H54 (cell line): ENCODE data around the gene FANCD2.

ENCODE experiments used
- DNase-seq: peaks from one replicate; pipeline ENCODE4 v3.0.0; 2011; ENCODE audit warnings: low spot score, mixed read lengths; ENCODE audit not compliant: insufficient read length
- FAIRE-seq: peaks from 3 replicates; lab custom pipeline; 2011; peaks lifted over from hg19 to GRCh38; lab: Jason Lieb, UNC
- POLR2A ChIP-seq: IDR thresholded peaks from 2 replicates; pipeline ENCODE4 v1.6.1; 2011; ENCODE audit warnings: low read depth, mild to moderate bottlenecking, low read length

Gene FANCD2

DNA sequence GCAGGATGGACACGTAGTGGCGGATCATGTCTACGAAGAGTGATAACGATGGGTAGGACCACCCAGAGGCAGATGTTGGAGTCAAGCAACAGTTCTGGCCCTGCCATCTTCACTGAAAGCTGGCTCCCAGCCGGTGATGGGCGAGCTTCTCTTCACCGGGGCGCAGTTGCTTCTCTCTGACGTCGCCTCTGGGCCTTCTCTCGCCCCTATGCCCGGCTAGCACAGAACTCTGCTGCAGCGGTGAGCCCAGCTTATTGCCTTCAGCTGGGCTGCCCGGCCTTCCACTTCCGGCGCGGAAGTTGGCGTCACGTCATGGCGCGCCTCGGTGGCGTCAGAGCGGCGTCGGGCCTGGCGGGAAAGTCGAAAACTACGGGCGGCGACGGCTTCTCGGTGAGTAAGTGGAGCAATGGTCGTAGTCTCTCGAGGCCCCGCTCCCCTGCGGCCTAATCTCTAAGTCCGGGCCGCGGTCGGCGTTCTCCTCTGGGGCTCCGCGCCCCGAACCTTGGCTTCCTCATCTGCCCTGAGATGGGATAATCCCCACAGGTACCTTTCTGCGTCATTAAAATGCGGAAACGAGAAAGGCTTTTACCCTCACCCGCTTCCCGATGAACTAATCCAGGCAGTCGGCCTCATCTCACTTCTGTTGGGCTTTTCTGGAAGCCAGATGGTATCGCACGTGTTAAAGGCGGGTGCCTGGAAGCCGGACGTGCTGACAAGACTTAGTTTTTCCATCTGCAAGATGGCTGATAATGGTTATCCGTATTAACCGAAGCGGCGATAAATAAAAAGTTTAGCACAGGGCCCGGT, at the start of gene FANCD2:
TSS of gene FANCD2 (plus strand) at position 354 of the 807 bp plus-strand sequence. CDS start 2,221 bp downstream, outside the sequence.
- DNase-seq: peak; percentile 72
- no peak for FAIRE-seq
- TF ChIP-seq POLR2A: peak; percentile 82

GRCh38 chr3:9976721-9977709, 49.2 kb upstream of the FANCD2 start:
- DNase-seq: peak; percentile 59
- no peak for TF ChIP-seq POLR2A
- FAIRE-seq: peak; percentile 93

DNA sequence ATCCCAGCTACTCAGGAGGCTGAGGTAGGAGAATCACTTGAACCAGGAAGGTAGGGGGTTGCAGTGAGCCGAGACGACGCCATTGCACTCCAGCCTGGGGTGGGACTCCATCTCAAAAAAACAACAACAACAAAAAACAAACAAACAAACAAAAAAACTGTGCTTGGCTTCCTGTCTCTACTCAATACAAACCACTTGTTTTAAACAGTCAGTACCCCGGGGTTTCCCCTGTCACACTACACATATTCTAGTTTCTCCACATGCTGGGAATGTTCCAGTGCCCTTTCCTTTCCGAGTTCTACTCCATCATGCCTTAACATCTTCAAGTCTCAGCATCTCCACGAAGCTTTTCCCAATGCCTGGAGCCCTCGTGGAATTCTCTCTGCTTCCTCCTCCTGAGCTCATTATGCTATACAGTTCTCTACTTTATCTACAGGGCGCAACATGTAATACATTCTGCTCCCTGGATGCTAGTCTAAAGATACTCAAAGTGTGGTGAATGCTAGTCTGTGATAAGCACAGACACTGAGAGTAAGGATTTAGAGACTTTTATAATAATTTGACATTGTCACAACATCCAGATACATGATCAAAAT, 47.4 kb upstream of the FANCD2 start:
- TF ChIP-seq POLR2A: no peak
- FAIRE-seq: no peak
- DNase-seq: no peak

DNA sequence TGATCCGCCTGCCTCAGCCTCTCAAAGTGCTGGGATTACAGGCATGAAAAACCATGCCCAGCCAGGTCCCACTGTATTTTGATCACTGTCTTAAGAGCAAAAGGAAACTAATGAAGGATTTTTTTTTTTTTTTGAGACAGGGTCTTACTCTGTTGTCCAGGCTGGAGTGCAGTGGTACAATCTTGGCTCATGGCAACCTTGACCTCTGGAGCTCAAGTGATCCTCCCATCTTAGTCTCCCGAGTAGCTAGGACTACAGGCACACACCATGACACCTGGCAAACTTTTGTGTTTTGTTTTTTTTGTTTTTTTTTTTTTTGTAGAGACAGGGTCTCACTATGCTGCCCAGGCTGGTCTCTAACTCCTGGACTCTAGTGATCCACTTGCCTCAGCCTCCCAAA, 46.0 kb upstream of the FANCD2 start:
- TF ChIP-seq POLR2A: no peak
- DNase-seq (no peak), FAIRE-seq (no peak)

DNA sequence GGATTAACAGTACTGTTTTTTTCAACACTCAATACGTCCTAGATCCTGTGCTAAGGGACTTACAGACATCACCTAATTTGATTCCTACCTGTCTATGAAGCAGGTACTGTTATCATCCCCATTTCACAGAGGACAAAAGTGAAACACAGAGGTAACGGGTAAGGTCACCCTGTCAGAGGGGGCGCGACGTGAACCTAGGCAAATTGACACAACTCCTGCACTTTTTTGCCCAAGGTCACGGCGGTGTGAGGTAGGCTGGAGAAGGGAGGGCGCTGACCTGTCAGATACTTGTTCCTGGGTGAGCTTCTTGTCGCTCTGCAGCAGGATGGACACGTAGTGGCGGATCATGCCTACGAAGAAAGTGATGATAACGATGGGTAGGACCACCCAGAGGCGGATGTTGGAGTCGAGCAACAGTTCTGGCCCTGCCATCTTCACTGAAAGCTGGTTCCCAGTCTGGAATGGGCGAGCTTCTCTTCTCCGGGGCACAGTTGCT, 40.0 kb upstream of the FANCD2 start:
- FAIRE-seq (no peak), DNase-seq (no peak)
- TF ChIP-seq POLR2A: no peak

DNA sequence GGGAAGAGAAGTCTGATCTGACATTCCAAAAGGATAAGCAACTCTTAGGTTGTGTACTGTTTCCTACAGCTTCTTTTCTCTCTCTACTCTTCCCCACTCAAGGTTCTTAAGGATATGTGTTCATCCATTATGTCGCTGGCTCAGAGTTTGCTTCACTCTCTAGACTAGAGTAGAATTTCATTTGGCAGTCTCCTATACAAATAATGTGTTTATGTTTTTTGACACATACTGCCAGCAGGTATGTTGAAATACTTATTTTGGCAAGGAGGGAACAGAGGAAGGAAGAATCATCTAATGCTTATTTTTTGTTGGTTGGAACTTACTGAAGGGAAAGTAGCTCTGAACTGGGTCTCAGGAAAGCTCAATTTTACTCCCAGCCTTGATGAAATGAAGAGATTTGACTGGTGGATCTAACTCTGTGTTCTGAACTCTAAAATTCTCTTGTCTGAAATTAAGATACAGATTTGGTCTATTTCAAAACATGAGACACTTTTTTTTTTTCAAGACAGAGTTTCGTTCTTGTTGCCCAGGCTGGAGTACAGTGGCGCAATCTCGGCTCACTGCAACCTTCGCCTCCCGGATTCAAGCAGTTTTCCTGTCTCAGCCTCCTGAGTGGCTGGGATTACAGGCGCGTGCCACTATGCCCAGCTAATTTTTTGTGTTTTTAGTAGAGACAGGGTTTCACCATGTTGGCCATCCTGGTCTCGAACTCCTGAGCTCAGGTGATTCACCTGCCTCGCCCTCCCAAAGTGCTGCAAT, 32.0 kb upstream of the FANCD2 start:
- FAIRE-seq (peak; percentile 15), DNase-seq (no peak)
- TF ChIP-seq POLR2A: no peak

- no peak for TF ChIP-seq POLR2A
- DNase-seq: no peak
- no peak for FAIRE-seq
These were observed 25.6 kb upstream of the FANCD2 start for GRCh38 chr3:10000686-10001085.

- DNase-seq: no peak
- no peak for FAIRE-seq
- no peak for TF ChIP-seq POLR2A
These were observed 23.3 kb upstream of the FANCD2 start for GRCh38 chr3:10002951-10003350.

GRCh38 chr3:10004506-10004905, 21.7 kb upstream of the FANCD2 start:
- DNase-seq (no peak), FAIRE-seq (no peak)
- no peak for TF ChIP-seq POLR2A

DNA sequence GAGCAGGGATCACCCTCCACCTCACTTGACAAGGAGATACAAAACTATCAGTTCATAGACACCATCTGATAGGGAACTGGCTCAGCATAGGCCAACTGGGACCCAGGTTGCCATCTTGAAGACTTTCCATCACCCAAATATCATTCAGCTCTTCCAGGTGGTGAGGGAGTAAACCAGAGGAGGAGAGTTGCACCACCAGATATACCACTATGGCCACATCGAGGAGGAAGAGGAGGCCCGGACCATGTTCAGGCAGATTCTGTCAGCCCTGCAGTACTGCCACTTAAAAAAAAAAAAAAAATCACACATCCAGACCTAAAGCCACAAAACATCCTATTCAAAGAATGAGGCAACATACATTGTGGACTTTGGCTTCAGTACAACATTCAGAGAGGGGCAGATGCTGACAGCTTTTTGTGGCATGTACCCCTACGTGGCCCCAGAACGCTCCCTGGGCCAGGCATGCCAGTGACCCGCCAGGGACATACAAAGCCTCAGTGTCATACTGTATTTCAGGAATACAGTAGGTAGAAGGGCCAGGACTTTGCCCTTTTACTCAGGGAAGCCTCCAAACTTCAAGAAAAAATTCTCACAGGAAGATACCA, 21.2 kb upstream of the FANCD2 start:
- DNase-seq: no peak
- TF ChIP-seq POLR2A: no peak
- FAIRE-seq: no peak

GRCh38 chr3:10006048-10006761, 20.0 kb upstream of the FANCD2 start:
- FAIRE-seq (no peak), DNase-seq (no peak)
- TF ChIP-seq POLR2A: no peak

- no peak for FAIRE-seq
- TF ChIP-seq POLR2A: no peak
- DNase-seq: no peak
These were observed 19.5 kb upstream of the FANCD2 start for GRCh38 chr3:10006762-10007090.
